Right forelimb (tissue), 1 donor: ENCODE results near the gene C5orf46.
"Not testable (repeated sequence)": the region's sequence is repeated elsewhere in the genome, so short reads cannot be mapped to it uniquely, and the experiment has no call there.

Experiments used
- DNase-seq: peaks from one replicate; pipeline ENCODE4 v3.0.0-alpha.2; 2018

Gene C5orf46

DNA sequence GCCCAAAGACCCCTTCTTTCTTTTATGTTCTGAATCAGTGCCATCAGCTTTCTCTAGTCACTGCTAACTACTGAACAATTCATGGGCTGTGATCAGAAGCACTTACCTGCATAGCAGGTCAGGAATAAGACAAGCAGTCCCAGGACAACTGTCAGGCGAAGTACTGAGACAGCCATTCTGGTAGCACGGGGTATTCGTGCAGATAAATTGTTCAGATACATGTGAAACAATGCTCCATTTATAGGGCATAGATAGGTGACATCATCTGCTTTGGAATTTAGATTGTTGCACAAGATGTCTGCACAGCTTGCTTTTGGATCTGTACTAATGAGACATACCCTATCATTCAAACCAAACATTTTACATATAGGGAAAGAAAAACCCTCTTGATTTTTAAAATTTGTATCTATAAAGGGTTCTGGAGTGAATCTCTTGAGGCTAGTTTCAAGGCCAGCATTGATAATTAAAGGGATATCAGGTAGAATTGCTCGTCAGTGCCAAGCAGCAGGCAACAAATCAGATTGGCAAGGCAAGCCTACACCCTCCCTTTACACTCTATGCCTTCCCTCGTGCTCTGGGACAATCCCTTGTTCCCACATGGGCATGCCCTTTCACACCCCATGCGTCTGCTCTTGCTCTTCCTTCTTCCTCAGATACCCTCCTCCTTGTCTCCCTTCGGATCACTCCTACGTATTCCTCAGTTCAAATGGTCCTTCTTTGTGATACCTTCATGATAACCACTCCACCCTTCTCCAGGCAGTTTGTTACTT, at the start of gene C5orf46:
Gene C5orf46, minus strand, starts transcription at position 213 of the 770 bp plus-strand sequence. Its CDS starts 37 bp downstream, at position 176.
- no peak for DNase-seq

DNA sequence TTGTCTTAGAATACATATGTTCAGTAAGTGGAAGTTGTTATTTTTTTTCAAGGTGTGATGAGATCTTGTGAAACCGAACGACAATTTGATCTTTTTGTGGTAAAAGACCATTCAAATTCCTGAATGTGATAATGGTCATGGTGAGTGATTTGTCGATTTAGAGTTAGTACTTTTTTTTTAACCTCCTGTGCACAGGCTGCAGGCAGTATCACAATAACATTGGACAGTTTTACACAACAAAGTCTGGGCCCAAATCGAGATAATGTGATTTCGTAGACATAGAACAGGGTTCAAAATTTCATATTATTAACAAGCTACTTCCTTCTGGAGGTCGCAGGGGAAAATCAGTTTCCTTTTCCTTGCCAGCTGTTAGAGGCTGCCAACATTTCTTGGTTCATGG, 48.6 kb upstream of the C5orf46 start:
- no peak for DNase-seq

DNA sequence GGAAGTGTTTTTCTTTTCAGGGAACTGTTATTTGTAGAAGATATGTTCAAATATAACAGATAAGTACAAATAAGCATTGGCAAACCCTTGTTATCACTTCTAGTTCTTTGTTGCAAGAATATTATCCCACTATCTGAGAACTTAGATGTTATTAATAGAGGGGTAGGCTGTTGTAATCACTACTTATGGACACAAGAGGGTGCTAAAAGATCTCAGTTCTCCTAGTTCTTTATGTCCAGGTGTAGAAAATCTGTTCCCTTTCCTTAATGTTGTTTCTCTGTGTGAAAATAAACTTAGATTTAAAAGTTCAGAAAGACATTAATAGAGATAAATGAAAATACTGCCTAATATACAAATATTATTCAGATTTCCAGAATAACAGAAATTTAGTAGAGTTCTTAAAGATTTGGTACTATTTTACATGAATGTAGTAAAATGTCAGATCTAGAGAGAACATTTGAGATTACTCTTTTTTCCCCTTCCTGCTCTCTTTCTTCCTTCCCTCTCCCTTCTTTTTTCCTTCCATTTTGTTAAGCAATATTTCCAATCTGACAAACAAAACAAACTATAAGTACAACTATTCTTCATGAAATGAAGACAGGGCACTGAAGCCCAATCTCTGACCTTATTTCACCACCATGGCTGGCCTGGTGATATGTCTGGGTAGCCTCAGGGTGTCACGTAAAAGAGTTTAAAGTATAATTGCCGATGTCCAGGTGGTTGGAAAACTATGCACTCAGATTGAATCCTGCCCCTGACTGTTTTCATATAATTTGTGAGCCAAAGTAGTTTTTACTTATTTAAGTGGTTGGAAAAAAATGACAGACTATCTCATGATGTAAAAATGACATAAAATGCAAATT, 43.6 kb upstream of the C5orf46 start:
- DNase-seq, result no peak

DNA sequence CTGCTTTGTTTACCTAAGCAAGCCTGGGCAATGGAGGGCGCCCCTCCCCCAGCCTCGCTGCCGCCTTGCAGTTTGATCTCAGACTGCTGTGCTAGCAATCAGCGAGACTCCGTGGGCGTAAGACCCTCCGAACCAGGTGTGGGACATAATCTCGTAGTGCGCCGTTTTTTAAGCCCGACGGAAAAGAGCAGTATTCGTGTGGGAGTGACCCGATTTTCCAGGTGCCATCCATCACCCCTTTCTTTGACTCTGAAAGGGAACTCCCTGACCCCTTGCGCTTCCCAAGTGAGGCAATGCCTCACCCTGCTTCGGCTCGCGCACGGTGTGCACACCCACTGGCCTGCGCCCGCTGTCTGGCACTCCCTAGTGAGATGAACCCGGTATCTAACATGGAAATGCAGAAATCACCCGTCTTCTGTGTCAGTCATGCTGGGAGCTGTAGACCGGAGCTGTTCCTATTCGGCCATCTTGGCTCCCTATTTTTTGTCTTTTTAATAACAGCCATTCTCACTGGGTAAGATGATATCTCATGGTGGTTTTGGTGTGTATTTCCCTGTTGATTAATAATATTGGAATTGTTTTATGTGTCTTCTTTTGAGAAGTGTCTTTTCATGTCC, 40.4 kb upstream of the C5orf46 start:
- DNase-seq, result not testable (repeated sequence)

DNA sequence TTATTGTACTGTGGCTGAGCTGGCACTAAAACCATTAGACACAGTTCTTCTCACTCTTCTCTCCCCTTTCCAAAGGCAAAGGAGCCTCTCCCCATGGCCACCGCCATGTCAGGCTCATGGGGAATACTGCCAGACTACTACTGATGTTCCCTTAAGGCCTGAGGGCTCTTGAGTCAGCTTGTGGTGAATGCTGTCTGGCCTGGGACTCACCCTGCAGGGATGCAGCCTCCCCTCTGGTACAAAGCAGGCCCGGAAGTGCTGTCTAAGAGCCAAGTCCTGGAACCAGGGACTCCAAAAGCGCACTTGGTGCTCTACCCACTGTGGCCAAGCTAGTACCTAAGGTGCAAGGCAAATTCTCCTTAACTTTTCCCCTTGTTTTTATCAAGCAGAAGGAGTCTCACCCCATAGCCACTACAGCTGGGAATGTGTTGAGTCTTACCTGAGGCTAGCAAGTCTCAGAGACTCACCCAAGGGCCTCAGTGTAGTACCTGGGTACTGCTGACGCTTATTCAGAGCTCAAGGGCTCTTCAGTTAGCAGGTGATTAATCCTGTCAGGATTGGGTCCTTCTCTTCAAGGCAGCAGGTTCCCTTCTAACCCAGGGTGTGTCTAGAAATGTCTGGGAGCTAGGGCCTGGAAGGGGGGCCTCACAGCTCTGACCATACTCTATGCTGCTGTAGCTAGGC, 33.2 kb upstream of the C5orf46 start:
- no peak for DNase-seq

DNA sequence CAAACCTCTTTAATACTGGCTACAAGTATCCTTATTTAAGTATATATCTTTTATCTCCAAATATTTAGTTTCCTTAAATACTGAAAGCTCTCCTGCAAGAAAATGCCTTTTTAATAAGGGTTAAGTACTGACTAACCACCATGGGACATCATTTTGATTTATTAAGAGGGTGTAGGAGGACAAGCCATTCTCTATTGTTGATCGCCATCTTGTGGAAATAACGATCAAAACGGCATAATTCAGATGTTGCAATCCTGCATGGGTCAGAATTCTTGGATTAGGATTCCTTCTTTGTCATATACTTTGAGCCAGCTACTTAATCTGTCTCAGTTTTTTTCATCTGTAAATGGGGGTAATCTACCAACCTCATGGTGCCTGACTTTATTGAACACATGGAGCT, 28.7 kb upstream of the C5orf46 start:
- DNase-seq, result no peak

DNA sequence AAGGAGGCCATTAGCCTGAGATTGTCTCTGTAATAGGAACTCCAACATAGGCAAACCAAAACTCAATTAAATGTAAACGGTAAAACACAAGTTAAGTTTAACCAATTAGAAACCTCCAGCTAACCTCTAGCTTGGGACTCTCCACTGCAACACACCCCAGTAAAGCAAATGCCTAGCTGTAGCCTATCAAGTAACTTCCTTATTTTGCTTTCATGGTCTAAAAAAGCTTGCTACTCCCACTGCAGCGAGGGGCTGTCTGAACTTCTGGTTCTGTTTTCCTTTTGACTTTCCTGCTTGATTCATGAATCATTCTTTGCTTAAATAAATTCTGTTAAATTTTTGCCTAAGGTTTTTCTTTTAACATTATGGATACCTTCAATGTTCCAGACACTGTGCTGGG, 24.4 kb upstream of the C5orf46 start:
- no peak for DNase-seq

DNA sequence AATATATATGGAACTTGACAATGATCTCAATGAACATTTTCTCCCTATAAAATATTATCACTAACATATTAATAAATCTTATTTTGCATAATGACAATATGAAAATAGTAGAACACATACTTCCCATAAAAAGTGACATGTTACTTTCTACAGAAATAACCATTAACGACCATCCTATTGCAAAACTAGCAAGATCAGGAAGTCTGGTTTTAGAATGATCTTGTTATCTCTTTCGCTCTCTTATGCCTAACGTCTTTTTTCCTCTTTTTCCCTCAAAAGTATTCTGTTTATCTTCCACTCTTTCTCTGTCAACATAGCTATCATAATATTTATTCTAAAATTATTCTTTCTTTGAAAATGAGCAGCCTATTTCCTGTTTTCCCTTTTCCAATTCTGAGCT, 21.6 kb upstream of the C5orf46 start:
- DNase-seq, result no peak

DNA sequence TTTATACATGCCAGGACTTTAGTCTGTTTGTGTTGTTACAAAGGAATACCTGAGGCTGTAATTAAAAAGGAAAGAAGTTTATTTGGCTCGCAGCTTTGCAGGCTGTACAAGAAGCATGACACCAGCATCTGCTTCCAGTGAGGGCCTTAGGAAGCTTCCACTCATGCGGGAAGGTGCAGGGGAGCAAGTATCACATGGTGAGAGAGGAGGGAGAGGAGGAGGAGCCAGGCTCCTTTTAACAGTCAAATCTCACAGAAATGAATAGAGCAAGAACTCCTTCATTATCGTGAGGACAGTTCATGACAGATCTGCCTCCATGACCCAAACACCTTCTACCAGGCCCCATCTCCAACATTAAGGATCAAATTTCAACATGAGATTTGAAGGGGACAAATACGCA, 18.7 kb upstream of the C5orf46 start:
- no peak for DNase-seq

DNA sequence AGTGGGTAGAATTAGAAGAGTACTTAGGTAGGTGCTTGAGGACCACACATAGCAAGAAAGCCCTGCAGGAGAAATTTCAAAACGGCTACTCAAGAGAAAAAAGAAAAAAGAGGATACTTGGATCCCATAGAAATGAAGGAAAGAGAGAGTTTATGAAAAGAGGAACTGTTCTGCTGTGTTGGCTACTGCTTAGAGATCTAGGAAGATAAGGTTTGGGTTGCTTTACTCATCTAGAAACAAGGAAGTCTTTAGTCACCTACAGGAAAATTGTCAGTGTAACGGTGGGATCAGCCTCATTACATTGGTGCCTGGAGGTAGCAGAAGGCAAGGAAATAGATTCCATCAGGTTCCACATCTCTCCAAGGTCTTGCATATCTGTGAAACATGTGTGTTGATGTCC, 14.8 kb upstream of the C5orf46 start:
- no peak for DNase-seq

DNA sequence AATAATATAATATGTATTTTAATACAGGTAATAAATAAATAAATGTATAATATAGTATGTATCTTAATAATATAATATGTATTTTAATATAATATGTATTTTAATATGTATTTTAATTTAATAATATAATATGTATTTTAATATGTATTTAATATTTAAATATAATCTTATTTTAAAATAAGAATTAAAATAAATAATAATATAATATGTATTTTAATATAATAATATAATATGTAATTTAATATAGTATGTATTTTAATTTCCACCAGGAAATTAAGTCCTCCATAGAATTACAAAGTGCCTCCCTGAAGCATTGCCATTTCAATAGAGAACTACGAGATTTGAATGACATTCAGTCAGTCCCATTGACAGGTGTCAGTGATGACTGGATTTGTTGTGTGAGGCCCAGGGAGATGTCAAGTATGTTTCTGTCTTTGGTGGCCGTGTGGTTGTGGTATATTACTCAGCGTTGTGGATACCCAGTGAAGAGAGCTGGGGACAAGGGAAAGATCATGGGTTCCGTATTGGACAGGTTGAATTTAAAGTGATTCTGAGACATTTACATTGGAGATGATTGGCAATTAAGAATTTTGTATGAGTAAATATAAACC, 14.2 kb upstream of the C5orf46 start:
- no peak for DNase-seq

DNA sequence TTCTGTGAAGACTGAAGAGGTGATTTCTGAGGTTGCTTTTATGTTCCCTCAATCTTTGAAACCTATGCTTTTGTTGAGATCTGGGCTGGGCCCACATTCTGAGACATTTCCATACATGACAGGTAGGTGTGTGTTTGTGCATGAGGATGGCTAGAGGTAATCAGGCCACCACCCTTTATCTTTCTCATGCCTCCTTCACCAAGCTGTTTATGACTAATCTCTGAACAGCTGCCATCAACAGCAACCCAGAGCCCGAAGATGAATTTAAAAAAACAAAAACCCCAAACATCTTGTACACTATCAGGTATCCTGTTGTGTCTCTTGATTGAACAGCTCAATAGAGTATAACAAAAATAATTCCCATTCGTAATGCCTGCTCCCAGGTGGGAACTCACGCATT, 12.6 kb upstream of the C5orf46 start:
- DNase-seq, result no peak

DNA sequence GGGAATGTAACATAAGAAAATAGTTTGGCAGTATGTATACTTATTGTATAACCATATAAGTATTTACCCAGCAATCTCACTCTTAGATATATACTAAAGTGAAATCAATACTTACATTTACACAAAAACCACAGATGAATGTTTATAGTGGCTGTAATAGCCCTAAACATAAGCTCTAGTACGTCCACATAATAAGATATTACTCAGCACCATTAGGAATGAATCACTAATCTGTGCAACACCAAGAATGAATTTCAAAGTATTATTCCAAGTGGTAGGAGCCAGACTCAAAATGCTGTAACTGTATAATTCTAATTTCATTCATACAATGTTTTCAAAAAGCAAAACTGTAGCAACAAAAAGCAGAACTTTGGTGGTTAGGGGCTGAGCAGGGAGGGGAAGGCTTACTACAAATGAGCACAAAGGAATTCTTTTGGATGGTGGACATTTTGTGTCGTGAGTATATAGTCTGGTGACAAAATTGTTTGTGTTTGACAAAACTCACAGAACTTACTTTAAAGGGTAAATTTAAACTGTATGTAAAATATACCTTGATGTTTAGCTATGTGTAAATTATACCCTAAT, 11.9 kb upstream of the C5orf46 start:
- DNase-seq, result no peak

DNA sequence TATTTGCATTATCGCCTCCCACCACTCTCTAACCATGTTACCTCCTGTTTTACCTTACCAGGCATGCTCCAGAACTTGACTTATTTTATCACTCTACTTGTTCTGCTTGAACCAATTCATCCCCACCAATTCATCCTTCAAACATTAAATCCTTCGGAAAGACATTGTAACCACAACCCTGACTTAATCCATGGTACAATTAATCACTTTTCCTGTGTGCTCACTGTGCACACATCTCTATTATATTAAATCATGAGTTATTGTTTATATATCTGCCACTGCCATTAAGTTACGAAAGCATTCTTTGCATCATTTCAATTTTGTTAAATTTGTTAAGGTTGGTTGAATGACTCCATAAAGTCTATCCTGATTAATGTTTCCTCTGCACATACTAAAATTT, 7.4 kb upstream of the C5orf46 start:
- DNase-seq, result no peak

DNA sequence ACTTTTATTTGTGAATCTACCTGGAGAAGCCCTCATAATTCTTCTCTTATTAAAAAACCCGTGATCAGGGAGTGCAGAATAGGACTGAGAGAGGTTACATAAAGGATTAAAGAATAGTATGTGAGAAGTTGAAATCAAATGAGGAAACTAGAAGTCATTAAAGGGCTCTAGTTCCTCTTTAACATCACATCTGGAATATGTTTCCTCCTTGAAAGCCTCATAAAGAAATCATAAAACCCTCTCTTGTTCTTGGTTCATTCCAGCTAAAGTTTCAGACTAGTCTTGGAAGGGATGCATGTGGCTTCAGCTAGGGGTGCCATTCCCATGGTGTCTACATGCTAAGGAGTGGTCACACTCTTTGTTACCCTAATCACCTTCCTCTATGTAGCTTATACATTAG, 5.7 kb upstream of the C5orf46 start:
- DNase-seq, result no peak

DNA sequence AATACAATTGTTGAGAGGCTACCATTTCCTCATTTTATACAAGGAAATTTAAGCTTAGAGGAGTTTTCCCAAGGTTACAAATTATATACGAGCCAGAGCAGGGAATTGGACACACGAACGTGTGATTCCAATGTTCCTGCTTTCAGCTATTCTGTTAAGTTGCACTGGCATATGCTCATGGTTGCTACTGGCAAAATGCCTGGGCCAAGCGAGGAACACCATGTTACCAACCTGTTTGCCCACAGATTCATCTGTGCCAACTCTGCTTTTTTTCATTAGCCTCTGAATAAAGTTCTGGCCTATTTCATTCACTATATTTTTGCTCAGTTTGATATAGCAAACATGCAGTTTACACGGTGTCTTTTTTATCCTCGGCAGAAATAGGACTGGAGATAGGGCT, 5.1 kb upstream of the C5orf46 start:
- DNase-seq, result no peak

DNA sequence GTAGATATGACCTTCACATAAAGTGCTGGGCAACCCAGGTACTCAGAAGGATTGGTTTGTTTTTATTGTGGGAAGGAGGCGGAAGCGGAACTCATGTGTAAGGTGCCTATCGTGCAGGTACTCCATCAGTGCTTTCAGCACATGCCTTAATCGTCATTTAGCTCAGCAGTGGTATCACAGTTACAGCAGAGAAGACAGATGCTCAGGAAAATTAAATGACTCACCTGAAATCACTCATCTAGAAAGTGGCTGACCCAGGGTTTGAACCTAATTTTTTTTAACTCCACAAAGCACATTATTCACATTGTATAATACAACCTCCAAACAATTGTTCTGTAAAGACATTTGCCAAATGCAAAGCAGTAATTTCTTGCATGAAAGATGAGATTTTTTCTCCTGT, 2.2 kb downstream of the C5orf46 start:
- DNase-seq, result no peak

DNA sequence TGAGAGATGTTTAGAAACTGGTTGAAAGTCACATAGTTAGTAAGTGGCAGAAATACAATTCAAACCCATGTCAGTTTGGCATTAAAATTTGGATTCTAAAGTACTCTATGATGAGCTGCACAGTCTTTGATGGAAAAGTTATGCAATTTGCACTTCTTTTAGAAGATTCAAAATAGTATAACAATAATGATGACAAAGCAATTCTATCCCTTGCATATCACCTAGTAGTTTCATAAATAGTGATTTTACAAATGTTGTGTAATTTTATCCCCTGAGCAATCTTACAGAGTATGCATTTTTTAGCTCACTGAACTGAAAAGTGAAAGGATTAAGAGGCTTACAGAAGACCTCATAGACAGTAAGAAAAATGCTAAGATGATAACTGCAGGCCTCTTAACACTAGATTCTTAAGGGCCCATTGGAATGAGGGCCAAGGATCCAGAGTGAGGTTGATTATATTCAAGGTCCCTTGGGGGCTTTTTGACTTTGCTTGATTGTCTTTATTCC, 3.7 kb downstream of the C5orf46 start:
- no peak for DNase-seq

DNA sequence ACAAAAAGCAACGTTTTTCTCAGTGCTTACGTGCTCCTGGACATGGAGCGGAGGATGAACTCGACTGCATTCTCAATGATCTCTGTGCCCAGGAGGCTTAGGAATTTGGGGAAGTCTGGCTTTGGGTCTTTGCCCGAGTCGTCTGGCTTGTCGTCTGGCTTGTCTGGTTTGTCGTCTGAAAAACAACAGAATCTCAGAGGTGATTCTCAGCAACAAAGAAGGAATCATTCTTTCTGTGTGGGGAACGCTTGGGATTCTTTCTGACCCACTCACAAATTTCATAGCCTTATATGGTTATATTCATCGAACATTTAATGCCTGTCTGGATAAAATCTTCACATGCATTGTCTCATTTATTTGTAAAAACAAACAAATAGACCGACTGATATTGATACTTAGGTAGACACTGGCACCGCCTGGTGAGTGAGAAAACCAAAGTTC, 4.7 kb downstream of the C5orf46 start:
- no peak for DNase-seq

DNA sequence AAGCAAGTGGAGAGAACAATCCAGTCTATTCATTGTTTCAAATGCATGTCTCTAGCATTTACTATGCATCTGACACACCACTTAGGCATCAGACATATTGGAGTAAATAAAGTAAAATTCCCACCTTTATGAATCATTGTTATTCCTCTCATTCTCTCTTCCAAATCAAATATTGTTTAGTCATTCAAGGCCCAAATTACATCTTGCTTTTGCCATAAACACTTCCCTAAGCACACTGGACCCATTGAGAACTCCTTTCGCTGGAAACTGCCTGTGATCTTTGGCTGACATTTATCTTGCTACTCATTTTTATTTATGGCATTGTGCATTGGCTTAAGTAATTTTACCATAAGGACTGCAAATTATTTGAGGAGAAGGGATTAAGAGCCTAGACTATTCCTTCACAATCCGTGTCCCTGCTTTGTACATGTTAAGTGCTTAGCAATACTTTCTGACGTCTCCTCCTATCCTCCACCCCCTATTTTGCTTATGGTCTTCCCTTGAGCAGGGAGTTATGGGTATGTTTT, 7.4 kb downstream of the C5orf46 start:
- DNase-seq, result no peak

DNA sequence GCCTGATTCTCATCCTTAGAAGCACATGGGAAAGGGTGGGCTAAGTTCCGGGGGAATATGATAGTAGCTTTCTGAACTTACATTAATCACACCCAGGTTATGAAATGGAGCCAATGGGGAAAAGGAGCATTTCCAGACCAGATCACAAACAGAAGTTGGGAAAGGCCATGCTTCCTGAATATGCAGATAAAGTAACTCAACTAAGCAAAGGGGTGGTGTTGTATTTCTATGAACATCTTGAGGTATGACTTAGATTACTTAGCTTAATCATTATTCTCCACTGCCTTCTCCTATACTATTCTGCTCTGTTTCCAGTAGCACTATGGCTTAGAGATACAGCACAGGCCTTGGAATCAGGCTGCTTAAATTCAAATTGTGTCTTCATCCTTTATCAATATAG, 10.5 kb downstream of the C5orf46 start:
- DNase-seq, result no peak

DNA sequence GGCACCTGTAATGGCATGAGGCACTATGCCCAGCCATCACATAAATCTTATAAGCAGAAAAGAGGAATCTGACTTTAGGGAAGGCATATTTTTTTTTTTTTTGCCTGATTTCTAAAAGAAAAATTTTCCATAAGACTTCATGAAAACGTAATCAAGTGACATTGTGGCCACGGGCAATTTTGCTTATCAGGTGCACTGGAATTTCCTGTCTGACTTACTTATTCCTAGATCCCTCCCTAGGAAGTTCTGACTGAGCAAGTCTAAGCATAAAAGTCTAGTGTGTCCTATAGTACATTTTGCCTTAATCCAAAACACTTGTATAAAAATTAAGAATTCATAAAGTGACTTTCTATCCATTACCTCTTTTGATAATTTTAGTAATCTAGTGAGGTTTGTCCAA, 12.5 kb downstream of the C5orf46 start:
- DNase-seq, result no peak
